H9 (cell line): Measurements from ENCODE around the gene PYGO2. TPM values are rescaled to one million over a fixed set of nuclear protein-coding genes. Genes with fewer than 3 reads are reported as not detected.

Experiments
- DNase-seq: peaks from one replicate; pipeline ENCODE4 v3.0.0-alpha.2; 2017
- H2AFZ ChIP-seq: one replicate; pipeline ENCODE4 v1.6.1; 2013; ENCODE audit warnings: mild to moderate bottlenecking, low read length, control low read depth, moderate library complexity
- H2AK5ac ChIP-seq: 2 replicates; pipeline ENCODE4 v1.6.1; 2013; ENCODE audit warnings: low read length, control low read depth, mixed read lengths; ENCODE audit not compliant: insufficient read length
- H2BK120ac ChIP-seq: one replicate; pipeline ENCODE4 v1.6.1; 2013; ENCODE audit warnings: low read depth, mild to moderate bottlenecking, low read length, control low read depth, inconsistent platforms; ENCODE audit not compliant: poor library complexity, severe bottlenecking
- H2BK12ac ChIP-seq: 2 replicates; pipeline ENCODE4 v1.6.1; 2013; ENCODE audit warnings: low read length, control low read depth, mixed read lengths, low read depth; ENCODE audit not compliant: insufficient read length
- H2BK15ac ChIP-seq: 2 replicates; pipeline ENCODE4 v1.6.1; 2013; ENCODE audit warnings: low read depth, low read length, control low read depth
- H2BK20ac ChIP-seq: one replicate; pipeline ENCODE4 v1.6.1; 2013; ENCODE audit warnings: low read depth, mild to moderate bottlenecking, low read length, control low read depth, inconsistent platforms; ENCODE audit not compliant: poor library complexity, severe bottlenecking
- H2BK5ac ChIP-seq: 2 replicates; pipeline ENCODE4 v1.6.1; 2013; ENCODE audit warnings: low read length, control low read depth, mixed read lengths; ENCODE audit not compliant: insufficient read length
- H3K14ac ChIP-seq: 2 replicates; pipeline ENCODE4 v1.6.1; 2013; ENCODE audit warnings: low read length, control low read depth; ENCODE audit not compliant: insufficient read depth
- H3K18ac ChIP-seq: 2 replicates; pipeline ENCODE4 v1.6.1; 2013; ENCODE audit warnings: low read depth, mild to moderate bottlenecking, mixed read lengths, low read length, control low read depth; ENCODE audit not compliant: insufficient read length
- H3K23ac ChIP-seq: 2 replicates; pipeline ENCODE4 v1.6.1; 2013; ENCODE audit warnings: low read length, control low read depth, mixed read lengths, low read depth; ENCODE audit not compliant: insufficient read length
- H3K23me2 ChIP-seq: 2 replicates; pipeline ENCODE4 v1.6.1; 2013; ENCODE audit warnings: low read depth, mild to moderate bottlenecking, mixed read lengths, low read length, control low read depth; ENCODE audit not compliant: insufficient read length, poor library complexity, severe bottlenecking
- H3K27ac ChIP-seq: 2 replicates; pipeline ENCODE4 v1.5.1; 2013; ENCODE audit warnings: low read length, control low read depth, mixed read lengths, low read depth; ENCODE audit not compliant: insufficient read length
- H3K27me3 ChIP-seq: 2 replicates; pipeline ENCODE4 v1.6.1; 2013; ENCODE audit warnings: low read length, control low read depth, inconsistent platforms; ENCODE audit not compliant: insufficient read depth
- H3K4ac ChIP-seq: 2 replicates; pipeline ENCODE4 v1.6.1; 2013; ENCODE audit warnings: low read depth, mild to moderate bottlenecking, control low read depth, inconsistent platforms, low read length, moderate library complexity
- H3K4me1 ChIP-seq: 2 replicates; pipeline ENCODE4 v1.6.1; 2013; ENCODE audit warnings: low read length, control low read depth, inconsistent platforms; ENCODE audit not compliant: insufficient read depth
- H3K4me2 ChIP-seq: 2 replicates; pipeline ENCODE4 v1.6.1; 2013; ENCODE audit warnings: low read length, control low read depth, mixed read lengths; ENCODE audit not compliant: insufficient read length, insufficient read depth
- H3K56ac ChIP-seq: 2 replicates; pipeline ENCODE4 v1.6.1; 2013; ENCODE audit warnings: low read depth, mild to moderate bottlenecking, mixed read lengths, low read length, control low read depth; ENCODE audit not compliant: insufficient read length
- H3K79me1 ChIP-seq: 2 replicates; pipeline ENCODE4 v1.6.1; 2013; ENCODE audit warnings: low read depth, mild to moderate bottlenecking, moderate library complexity, low read length, control low read depth, inconsistent platforms; ENCODE audit not compliant: insufficient read depth, poor library complexity, severe bottlenecking
- H3K79me2 ChIP-seq: 2 replicates; pipeline ENCODE4 v1.6.1; 2013; ENCODE audit warnings: low read length, control low read depth, inconsistent platforms; ENCODE audit not compliant: insufficient read depth
- H3K9ac ChIP-seq: 2 replicates; pipeline ENCODE4 v1.6.1; 2013; ENCODE audit warnings: low read length, control low read depth, mixed read lengths; ENCODE audit not compliant: insufficient read length; ENCODE audit errors: extremely low read depth
- H3K9me3 ChIP-seq: one replicate; pipeline ENCODE4 v1.6.1; 2013; ENCODE audit warnings: low read depth, low read length, inconsistent platforms; ENCODE audit not compliant: control insufficient read depth
- H3T11ph ChIP-seq: one replicate; pipeline ENCODE4 v1.6.1; 2013; ENCODE audit warnings: mild to moderate bottlenecking, low read length, control low read depth, inconsistent platforms
- H4K20me1 ChIP-seq: one replicate; pipeline ENCODE4 v1.6.1; 2013; ENCODE audit not compliant: control insufficient read depth, insufficient read length, insufficient read depth
- H4K5ac ChIP-seq: 2 replicates; pipeline ENCODE4 v1.6.1; 2013; ENCODE audit warnings: low read depth, mild to moderate bottlenecking, mixed read lengths, low read length, control low read depth; ENCODE audit not compliant: insufficient read length
- H4K8ac ChIP-seq: replicated peaks from 2 replicates; pipeline ENCODE4 v1.6.1; 2013; ENCODE audit warnings: low read length, control low read depth, mixed read lengths, low read depth; ENCODE audit not compliant: insufficient read length
- H4K91ac ChIP-seq: 2 replicates; pipeline ENCODE4 v1.6.1; 2013; ENCODE audit warnings: low read depth, mild to moderate bottlenecking, moderate library complexity, mixed read lengths, low read length, control low read depth; ENCODE audit not compliant: insufficient read length
- H3K27ac Mint-ChIP-seq, 3 experiments: 2 replicates in 2 of 3; 3 replicates in 1 of 3; pipeline ENCODE4 v1.8.0; 2020 to 2021; ENCODE audit warnings: mixed read lengths in 3 of 3, mild to moderate bottlenecking in 1 of 3, moderate library complexity in 1 of 3
- H3K27me3 Mint-ChIP-seq: 2 replicates; pipeline ENCODE4 v1.8.0; 2021; ENCODE audit warnings: low read depth, mild to moderate bottlenecking, moderate library complexity, mixed read lengths
- H3K36me3 Mint-ChIP-seq, 3 experiments: 2 replicates in 2 of 3; 3 replicates in 1 of 3; pipeline ENCODE4 v1.8.0; 2020 to 2021; ENCODE audit warnings: low read depth in 3 of 3, mixed read lengths in 3 of 3; ENCODE audit not compliant: insufficient read depth in 1 of 3
- H3K4me1 Mint-ChIP-seq, 2 experiments: 2 replicates each; pipeline ENCODE4 v1.8.0; 2020; ENCODE audit warnings: mixed read lengths in 2 of 2
- H3K4me3 Mint-ChIP-seq, 2 experiments: 2 replicates in 1 of 2; 3 replicates in 1 of 2; pipeline ENCODE4 v1.8.0; 2020 to 2021; ENCODE audit warnings: mild to moderate bottlenecking in 2 of 2, mixed read lengths in 2 of 2, moderate library complexity in 1 of 2
- H3K9me3 Mint-ChIP-seq, 2 experiments: 2 replicates in 1 of 2; 3 replicates in 1 of 2; pipeline ENCODE4 v1.8.0; 2020; ENCODE audit warnings: mild to moderate bottlenecking in 2 of 2, mixed read lengths in 2 of 2, moderate library complexity in 1 of 2
- WGBS: extraction: QIAGEN DNeasy Blood & Tissue Kit; methylation state at CpG from one replicate; pipeline ENCODE4 v1.1.7; 2013; ENCODE audit warnings: missing lambda C conversion rate, low lambda C conversion rate, mixed read lengths; ENCODE audit not compliant: insufficient read length; ENCODE audit errors: extremely low coverage; 5-methylcytosine and 5-hydroxymethylcytosine counted together
- total RNA-seq: library from RNA; stranded (reverse); gene quantifications from 2 replicates; pipeline ENCODE4 v1.2.1, GENCODE V29; 2021
- TF ChIP-seq, protein P1 (sequence below): fragments of 200-600 bp; sonication (generic); conservative IDR thresholded peaks from 3 replicates; pipeline ENCODE4 v1.8.0; 2021; ENCODE audit warnings: antibody characterized with exemption, mild to moderate bottlenecking

PYGO2 gene
- total RNA-seq, 1 experiment from 2014 or later: 38.7 TPM

DNA sequence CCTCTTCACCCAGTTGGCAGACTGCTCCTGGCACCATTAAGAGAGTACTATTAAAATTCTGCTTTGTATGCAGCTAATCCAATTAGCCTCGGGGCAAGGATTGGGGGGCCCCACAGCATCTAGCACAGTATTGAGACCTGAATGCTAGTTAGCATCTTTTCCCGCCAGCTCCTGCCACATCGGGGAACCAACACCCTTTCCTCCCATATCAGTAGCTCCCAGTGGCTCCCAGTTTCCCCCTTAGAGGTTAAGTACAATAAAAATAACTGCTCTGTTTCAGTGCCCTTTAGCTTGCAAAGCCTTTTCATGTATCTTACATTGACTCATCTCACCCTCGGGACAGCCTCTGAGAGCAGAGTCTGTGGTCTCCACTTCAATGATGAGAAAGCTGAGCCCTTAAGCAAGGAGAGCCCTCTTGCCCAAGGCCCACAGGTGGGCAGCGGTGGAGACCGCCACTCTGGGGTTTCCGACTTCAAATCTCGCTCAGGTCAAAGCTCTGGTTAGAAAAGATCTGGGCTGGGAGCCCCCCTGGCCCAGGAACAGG is 20.9 kb downstream of the PYGO2 start:
- no peak overlapping the region for H3K14ac ChIP-seq
- H3K9ac ChIP-seq: no peak overlapping the region
- no peak overlapping the region for H4K5ac ChIP-seq
- no peak overlapping the region for H2BK12ac ChIP-seq
- no peak overlapping the region for H3T11ph ChIP-seq
- H2AFZ ChIP-seq: no peak overlapping the region
- no peaks in the 10 kb centered on the region for H4K20me1 ChIP-seq
- H3K4ac ChIP-seq: no peak overlapping the region
- no peak overlapping the region for H2BK15ac ChIP-seq
- DNase-seq: no peak
- H3K27me3 Mint-ChIP-seq: no peaks in the 10 kb centered on the region; the same call in 1 of the 2 replicates
- H3K56ac ChIP-seq: no peak overlapping the region
- no peak overlapping the region for H3K23ac ChIP-seq
- H2AK5ac ChIP-seq: no peak overlapping the region
- no peak overlapping the region for H3K18ac ChIP-seq
- peaks cover 3% of the 10 kb centered on the region; the same call in 1 of the 2 replicates for H3K4me1 ChIP-seq
- no peak overlapping the region for H4K91ac ChIP-seq
- TF ChIP-seq, protein P1, sequence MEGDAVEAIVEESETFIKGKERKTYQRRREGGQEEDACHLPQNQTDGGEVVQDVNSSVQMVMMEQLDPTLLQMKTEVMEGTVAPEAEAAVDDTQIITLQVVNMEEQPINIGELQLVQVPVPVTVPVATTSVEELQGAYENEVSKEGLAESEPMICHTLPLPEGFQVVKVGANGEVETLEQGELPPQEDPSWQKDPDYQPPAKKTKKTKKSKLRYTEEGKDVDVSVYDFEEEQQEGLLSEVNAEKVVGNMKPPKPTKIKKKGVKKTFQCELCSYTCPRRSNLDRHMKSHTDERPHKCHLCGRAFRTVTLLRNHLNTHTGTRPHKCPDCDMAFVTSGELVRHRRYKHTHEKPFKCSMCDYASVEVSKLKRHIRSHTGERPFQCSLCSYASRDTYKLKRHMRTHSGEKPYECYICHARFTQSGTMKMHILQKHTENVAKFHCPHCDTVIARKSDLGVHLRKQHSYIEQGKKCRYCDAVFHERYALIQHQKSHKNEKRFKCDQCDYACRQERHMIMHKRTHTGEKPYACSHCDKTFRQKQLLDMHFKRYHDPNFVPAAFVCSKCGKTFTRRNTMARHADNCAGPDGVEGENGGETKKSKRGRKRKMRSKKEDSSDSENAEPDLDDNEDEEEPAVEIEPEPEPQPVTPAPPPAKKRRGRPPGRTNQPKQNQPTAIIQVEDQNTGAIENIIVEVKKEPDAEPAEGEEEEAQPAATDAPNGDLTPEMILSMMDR: no peak
- H2BK5ac ChIP-seq: no peak overlapping the region
- H2BK120ac ChIP-seq: no peak overlapping the region
- no peak overlapping the region for H4K8ac ChIP-seq
- H3K9me3 ChIP-seq: no peaks in the 10 kb centered on the region
- no peak overlapping the region for H2BK20ac ChIP-seq
- peaks cover 11% of the 10 kb centered on the region for H3K23me2 ChIP-seq
- no peaks in the 10 kb centered on the region for H3K79me2 ChIP-seq
- no peaks in the 10 kb centered on the region for H3K27me3 ChIP-seq
- no peak overlapping the region for H3K4me2 ChIP-seq
- H3K4me1 Mint-ChIP-seq: peaks cover 37 to 40% of the 10 kb centered on the region in 2 experiments
- no peak overlapping the region; a peak in 1 of 5 replicates for H3K4me3 Mint-ChIP-seq
- H3K79me1 ChIP-seq: no peaks in the 10 kb centered on the region
- H3K9me3 Mint-ChIP-seq: no peaks in the 10 kb centered on the region; a peak in 2 of 5 replicates
- no peaks in the 10 kb centered on the region; a peak in 1 of 7 replicates for H3K36me3 Mint-ChIP-seq
- H3K27ac ChIP-seq: no peak overlapping the region
- WGBS: no CpG with 5 or more reads among the region's 8 CpGs
- H3K27ac Mint-ChIP-seq: peak overlapping the region in 1 of 3 experiments; percentile 34; a peak in 1 of 7 replicates
